Effector memory CD8-positive, alpha-beta T cell (primary cell): ENCODE measurements around the gene ZRANB1.
A peak's percentile ranks its signal among the peaks of the same experiment; 100 is the strongest.

Experiments used
- ATAC-seq: fragments of 150-1000 bp; cut with Tn5 transposase; replicated peaks from 2 replicates; pipeline ENCODE4 v1.10.0; 2021; ENCODE audit warnings: mild to moderate bottlenecking, moderate library complexity
- DNase-seq, 3 experiments: peaks; one replicate each; pipeline ENCODE4 v3.0.0; 2021
- H3K27ac Mint-ChIP-seq, 2 donors: one replicate each; pipeline ENCODE4 v1.8.0; 2022; ENCODE audit warnings: mild to moderate bottlenecking in 2 of 2, mixed read lengths in 2 of 2, moderate library complexity in 2 of 2
- H3K27me3 Mint-ChIP-seq, 2 donors: one replicate each; pipeline ENCODE4 v1.8.0; 2022; ENCODE audit warnings: mixed read lengths in 2 of 2
- H3K36me3 Mint-ChIP-seq: one replicate; pipeline ENCODE4 v1.8.0; 2022; ENCODE audit warnings: mild to moderate bottlenecking, moderate library complexity, mixed read lengths; ENCODE audit not compliant: insufficient read depth
- H3K4me1 Mint-ChIP-seq, 2 donors: one replicate each; pipeline ENCODE4 v1.8.0; 2022; ENCODE audit warnings: low read depth in 2 of 2, mixed read lengths in 2 of 2
- H3K4me3 Mint-ChIP-seq, 2 donors: one replicate each; pipeline ENCODE4 v1.8.0; 2022; ENCODE audit warnings: mild to moderate bottlenecking in 2 of 2, mixed read lengths in 2 of 2, moderate library complexity in 2 of 2
- H3K9me3 Mint-ChIP-seq, 2 donors: one replicate each; pipeline ENCODE4 v1.8.0; 2022; ENCODE audit warnings: mixed read lengths in 2 of 2

ZRANB1 gene

GRCh38 chr10:124959564-124959963 lies 17.6 kb downstream of the ZRANB1 start:
- no peaks in the 10 kb centered on the region for H3K9me3 Mint-ChIP-seq
- no peak overlapping the region for H3K4me3 Mint-ChIP-seq
- H3K36me3 Mint-ChIP-seq = peaks cover 4% of the 10 kb centered on the region
- H3K4me1 Mint-ChIP-seq = peaks cover 20 to 54% of the 10 kb centered on the region in 2 donors
- ATAC-seq (no peak), DNase-seq (no peak)
- peak overlapping the region in 1 of 2 donors; percentile 12 for H3K27ac Mint-ChIP-seq
- H3K27me3 Mint-ChIP-seq = no peaks in the 10 kb centered on the region

- peak overlapping the region; percentile 26 to 44 for H3K27ac Mint-ChIP-seq
- ATAC-seq (no peak), DNase-seq (no peak)
- H3K27me3 Mint-ChIP-seq = no peaks in the 10 kb centered on the region
- H3K9me3 Mint-ChIP-seq = no peaks in the 10 kb centered on the region
- H3K36me3 Mint-ChIP-seq = peaks cover 15% of the 10 kb centered on the region
- peaks cover 24 to 56% of the 10 kb centered on the region in 2 donors for H3K4me1 Mint-ChIP-seq
- no peak overlapping the region for H3K4me3 Mint-ChIP-seq
Observed at GRCh38 chr10:124961248-124961570, 19.3 kb downstream of the ZRANB1 start.

GRCh38 chr10:124962421-124962820 lies 20.5 kb downstream of the ZRANB1 start:
- no peak overlapping the region for H3K27ac Mint-ChIP-seq
- H3K4me3 Mint-ChIP-seq = no peak overlapping the region
- H3K4me1 Mint-ChIP-seq = peaks cover 28 to 49% of the 10 kb centered on the region in 2 donors
- H3K36me3 Mint-ChIP-seq = peaks cover 25% of the 10 kb centered on the region
- H3K27me3 Mint-ChIP-seq = no peaks in the 10 kb centered on the region
- no peaks in the 10 kb centered on the region for H3K9me3 Mint-ChIP-seq
- ATAC-seq (no peak), DNase-seq (no peak)

- ATAC-seq = no peak
- no peak for DNase-seq
- peaks cover 35% of the 10 kb centered on the region for H3K36me3 Mint-ChIP-seq
- H3K9me3 Mint-ChIP-seq = no peaks in the 10 kb centered on the region
- no peak overlapping the region for H3K27ac Mint-ChIP-seq
- no peaks in the 10 kb centered on the region for H3K27me3 Mint-ChIP-seq
- no peak overlapping the region for H3K4me3 Mint-ChIP-seq
- peaks cover 23 to 41% of the 10 kb centered on the region in 2 donors for H3K4me1 Mint-ChIP-seq
Observed at GRCh38 chr10:124963866-124964720, 22.2 kb downstream of the ZRANB1 start.

GRCh38 chr10:124966008-124966407 lies 24.1 kb downstream of the ZRANB1 start:
- DNase-seq (no peak), ATAC-seq (no peak)
- no peaks in the 10 kb centered on the region for H3K27me3 Mint-ChIP-seq
- peaks cover 22 to 42% of the 10 kb centered on the region in 2 donors for H3K4me1 Mint-ChIP-seq
- H3K9me3 Mint-ChIP-seq = no peaks in the 10 kb centered on the region
- H3K27ac Mint-ChIP-seq = no peak overlapping the region
- peaks cover 50% of the 10 kb centered on the region for H3K36me3 Mint-ChIP-seq
- no peak overlapping the region for H3K4me3 Mint-ChIP-seq

GRCh38 chr10:124967255-124967654 lies 25.3 kb downstream of the ZRANB1 start:
- no peaks in the 10 kb centered on the region for H3K27me3 Mint-ChIP-seq
- ATAC-seq = no peak
- peaks cover 53% of the 10 kb centered on the region for H3K36me3 Mint-ChIP-seq
- peak overlapping the region in 1 of 2 donors; percentile 12 for H3K27ac Mint-ChIP-seq
- H3K9me3 Mint-ChIP-seq = no peaks in the 10 kb centered on the region
- H3K4me1 Mint-ChIP-seq = peaks cover 20 to 36% of the 10 kb centered on the region in 2 donors
- no peak overlapping the region for H3K4me3 Mint-ChIP-seq
- no peak for DNase-seq

- ATAC-seq = no peak
- no peaks in the 10 kb centered on the region for H3K27me3 Mint-ChIP-seq
- no peak overlapping the region for H3K4me3 Mint-ChIP-seq
- no peak for DNase-seq
- H3K9me3 Mint-ChIP-seq = no peaks in the 10 kb centered on the region
- H3K27ac Mint-ChIP-seq = peak overlapping the region in 1 of 2 donors; percentile 68
- peaks cover 24 to 26% of the 10 kb centered on the region in 2 donors for H3K4me1 Mint-ChIP-seq
- peaks cover 70% of the 10 kb centered on the region for H3K36me3 Mint-ChIP-seq
Observed at GRCh38 chr10:124971276-124971675, 29.4 kb downstream of the ZRANB1 start.

GRCh38 chr10:124972637-124973036 lies 30.7 kb downstream of the ZRANB1 start:
- peaks cover 29 to 38% of the 10 kb centered on the region in 2 donors for H3K4me1 Mint-ChIP-seq
- no peak overlapping the region for H3K27ac Mint-ChIP-seq
- ATAC-seq (no peak), DNase-seq (no peak)
- H3K27me3 Mint-ChIP-seq = no peaks in the 10 kb centered on the region
- H3K9me3 Mint-ChIP-seq = no peaks in the 10 kb centered on the region
- H3K4me3 Mint-ChIP-seq = no peak overlapping the region
- peaks cover 66% of the 10 kb centered on the region for H3K36me3 Mint-ChIP-seq

- no peak for ATAC-seq
- Mint-ChIP-seq H3K36me3 (peaks cover 61% of the 10 kb centered on the region), H3K9me3 (no peaks in the 10 kb centered on the region)
Observed at GRCh38 chr10:124974131-124974530, 32.2 kb downstream of the ZRANB1 start.

GRCh38 chr10:124975977-124976514 lies 34.1 kb downstream of the ZRANB1 start:
- Mint-ChIP-seq H3K27ac (peak overlapping the region; percentile 80 to 86), H3K4me1 (peaks cover 29 to 30% of the 10 kb centered on the region in 2 donors), H3K9me3 (no peaks in the 10 kb centered on the region), H3K27me3 (no peaks in the 10 kb centered on the region), H3K36me3 (peaks cover 62% of the 10 kb centered on the region), H3K4me3 (peak overlapping the region; percentile 37 to 56)
- peak; percentile 90 for ATAC-seq
- peak in 2 of 3 experiments; percentile 7 for DNase-seq

More at GRCh38 chr10:124974131-124974530, 32.2 kb downstream of the ZRANB1 start:
- peaks cover 30 to 34% of the 10 kb centered on the region in 2 donors for H3K4me1 Mint-ChIP-seq
- H3K4me3 Mint-ChIP-seq = no peak overlapping the region
- H3K27ac Mint-ChIP-seq = no peak overlapping the region
- H3K27me3 Mint-ChIP-seq = no peaks in the 10 kb centered on the region
- no peak for DNase-seq

- H3K27me3 Mint-ChIP-seq = no peaks in the 10 kb centered on the region
- ATAC-seq = no peak
- H3K4me1 Mint-ChIP-seq = peaks cover 29% of the 10 kb centered on the region in 2 donors
- DNase-seq = no peak
- peaks cover 63% of the 10 kb centered on the region for H3K36me3 Mint-ChIP-seq
- H3K27ac Mint-ChIP-seq = peak overlapping the region; percentile 80 to 86
- H3K9me3 Mint-ChIP-seq = no peaks in the 10 kb centered on the region
- H3K4me3 Mint-ChIP-seq = peak overlapping the region; percentile 37 to 56
Observed at GRCh38 chr10:124977161-124977560, 35.2 kb downstream of the ZRANB1 start.

- peaks cover 63% of the 10 kb centered on the region for H3K36me3 Mint-ChIP-seq
- no peaks in the 10 kb centered on the region for H3K9me3 Mint-ChIP-seq
- no peaks in the 10 kb centered on the region for H3K27me3 Mint-ChIP-seq
- no peak for ATAC-seq
- no peak for DNase-seq
- peaks cover 29 to 31% of the 10 kb centered on the region in 2 donors for H3K4me1 Mint-ChIP-seq
- peak overlapping the region; percentile 77 to 86 for H3K27ac Mint-ChIP-seq
- H3K4me3 Mint-ChIP-seq = no peak overlapping the region
Observed at GRCh38 chr10:124977648-124978375, 35.9 kb downstream of the ZRANB1 start.

- DNase-seq (no peak), ATAC-seq (no peak)
- peak overlapping the region in 1 of 2 donors; percentile 77 for H3K27ac Mint-ChIP-seq
- H3K36me3 Mint-ChIP-seq = peaks cover 63% of the 10 kb centered on the region
- peaks cover 30 to 35% of the 10 kb centered on the region in 2 donors for H3K4me1 Mint-ChIP-seq
- H3K4me3 Mint-ChIP-seq = no peak overlapping the region
- no peaks in the 10 kb centered on the region for H3K9me3 Mint-ChIP-seq
- H3K27me3 Mint-ChIP-seq = no peaks in the 10 kb centered on the region
Observed at GRCh38 chr10:124978376-124978725, 36.4 kb downstream of the ZRANB1 start.
